ENCODE results near the gene ACTR8.
A peak's percentile ranks its signal among the peaks of the same experiment; 100 is the strongest.

ACTR8 gene

GRCh38 chr3:53850895-53851294, 31.1 kb downstream of the ACTR8 start:
- no peak for TF ChIP-seq CTCF (IDR thresholded peaks at IDR 0.05; ENCODE audit: low read length)
- TF ChIP-seq EZH2 (optimal IDR thresholded peaks at IDR 0.05; ENCODE audit: low read depth, low read length): no peak
- no peak for TF ChIP-seq EZH2phosphoT487 (IDR thresholded peaks at IDR 0.05; ENCODE audit: low read length)
- H3K79me2 ChIP-seq (ENCODE audit: low read length): no peaks in the 10 kb centered on the region
- H3K9me2 ChIP-seq (replicated peaks; ENCODE audit: insufficient read depth, low read length): no peaks in the 10 kb centered on the region
- no peaks in the 10 kb centered on the region for H4K20me1 ChIP-seq (ENCODE audit: insufficient read depth, low read length)
- H3K36me3 ChIP-seq (replicated peaks; ENCODE audit: insufficient read depth, low read length): no peaks in the 10 kb centered on the region
- no peak overlapping the region for H3K4me3 ChIP-seq (ENCODE audit: low read length)
- DNase-seq: no peak
- H3K4me2 ChIP-seq (ENCODE audit: low read depth, low read length): no peak overlapping the region
- no peaks in the 10 kb centered on the region for H3K4me1 ChIP-seq (ENCODE audit: low read length)
- H3K9me3 ChIP-seq (replicated peaks; ENCODE audit: insufficient read depth, low read length): no peaks in the 10 kb centered on the region
- no peak overlapping the region for H2AFZ ChIP-seq (ENCODE audit: low read length)
- no peaks in the 10 kb centered on the region for H3K27me3 ChIP-seq (replicated peaks; ENCODE audit: insufficient read depth, low read length)
- no peak overlapping the region for H3K27ac ChIP-seq (ENCODE audit: low read length)
- no peaks in the 10 kb centered on the region for H3F3A ChIP-seq (ENCODE audit: insufficient read depth, low read length)
- no peak overlapping the region for H3K9ac ChIP-seq (ENCODE audit: low read length)

GRCh38 chr3:53849916-53850315, 32.0 kb downstream of the ACTR8 start:
- no peaks in the 10 kb centered on the region; the same call in 1 of the 2 replicates for H3K79me2 ChIP-seq (ENCODE audit: low read length)
- H4K20me1 ChIP-seq (ENCODE audit: insufficient read depth, low read length): no peaks in the 10 kb centered on the region
- H2AFZ ChIP-seq (ENCODE audit: low read length): no peak overlapping the region
- DNase-seq: no peak
- H3K9me2 ChIP-seq (replicated peaks; ENCODE audit: insufficient read depth, low read length): no peaks in the 10 kb centered on the region
- H3K4me1 ChIP-seq (ENCODE audit: low read length): peaks cover 3% of the 10 kb centered on the region
- H3K4me3 ChIP-seq (ENCODE audit: low read length): no peak overlapping the region
- H3K27me3 ChIP-seq (replicated peaks; ENCODE audit: insufficient read depth, low read length): no peaks in the 10 kb centered on the region
- no peak overlapping the region for H3K27ac ChIP-seq (ENCODE audit: low read length)
- TF ChIP-seq EZH2 (optimal IDR thresholded peaks at IDR 0.05; ENCODE audit: low read depth, low read length): no peak
- TF ChIP-seq CTCF (IDR thresholded peaks at IDR 0.05; ENCODE audit: low read length): no peak
- no peak for TF ChIP-seq EZH2phosphoT487 (IDR thresholded peaks at IDR 0.05; ENCODE audit: low read length)
- H3K9ac ChIP-seq (ENCODE audit: low read length): no peak overlapping the region
- no peaks in the 10 kb centered on the region for H3K36me3 ChIP-seq (replicated peaks; ENCODE audit: insufficient read depth, low read length)
- no peak overlapping the region for H3K4me2 ChIP-seq (ENCODE audit: low read depth, low read length)
- no peaks in the 10 kb centered on the region for H3K9me3 ChIP-seq (replicated peaks; ENCODE audit: insufficient read depth, low read length)
- H3F3A ChIP-seq (ENCODE audit: insufficient read depth, low read length): peaks cover 9% of the 10 kb centered on the region

- Histone ChIP-seq H3K27me3 (replicated peaks; ENCODE audit: insufficient read depth, low read length) (no peaks in the 10 kb centered on the region), H3K4me3 (ENCODE audit: low read length) (peak overlapping the region; percentile 81), H3K79me2 (ENCODE audit: low read length) (no peaks in the 10 kb centered on the region; the same call in 1 of the 2 replicates), H2AFZ (ENCODE audit: low read length) (peak overlapping the region; percentile 86; the same call in 1 of the 2 replicates), H3K4me2 (ENCODE audit: low read depth, low read length) (peak overlapping the region; percentile 99), H3K27ac (ENCODE audit: low read length) (no peak overlapping the region), H3K4me1 (ENCODE audit: low read length) (peaks cover 21% of the 10 kb centered on the region), H3K9ac (ENCODE audit: low read length) (0 out of 2 replicates have a peak overlapping the region, but pooled peaks have one; percentile 87), H3K9me2 (replicated peaks; ENCODE audit: insufficient read depth, low read length) (no peaks in the 10 kb centered on the region), H3K36me3 (replicated peaks; ENCODE audit: insufficient read depth, low read length) (no peaks in the 10 kb centered on the region), H3K9me3 (replicated peaks; ENCODE audit: insufficient read depth, low read length) (no peaks in the 10 kb centered on the region), H3F3A (ENCODE audit: insufficient read depth, low read length) (peaks cover 24% of the 10 kb centered on the region), H4K20me1 (ENCODE audit: insufficient read depth, low read length) (no peaks in the 10 kb centered on the region)
- TF ChIP-seq EZH2 (optimal IDR thresholded peaks at IDR 0.05; ENCODE audit: low read depth, low read length) (no peak), CTCF (IDR thresholded peaks at IDR 0.05; ENCODE audit: low read length) (no peak), EZH2phosphoT487 (IDR thresholded peaks at IDR 0.05; ENCODE audit: low read length) (no peak)
- no peak for DNase-seq
Measured at GRCh38 chr3:53846851-53847155, 35.1 kb downstream of the ACTR8 start.

All from MM.1S (cell line).